ENCODE results near the gene SHC1.

SHC1 gene

DNA sequence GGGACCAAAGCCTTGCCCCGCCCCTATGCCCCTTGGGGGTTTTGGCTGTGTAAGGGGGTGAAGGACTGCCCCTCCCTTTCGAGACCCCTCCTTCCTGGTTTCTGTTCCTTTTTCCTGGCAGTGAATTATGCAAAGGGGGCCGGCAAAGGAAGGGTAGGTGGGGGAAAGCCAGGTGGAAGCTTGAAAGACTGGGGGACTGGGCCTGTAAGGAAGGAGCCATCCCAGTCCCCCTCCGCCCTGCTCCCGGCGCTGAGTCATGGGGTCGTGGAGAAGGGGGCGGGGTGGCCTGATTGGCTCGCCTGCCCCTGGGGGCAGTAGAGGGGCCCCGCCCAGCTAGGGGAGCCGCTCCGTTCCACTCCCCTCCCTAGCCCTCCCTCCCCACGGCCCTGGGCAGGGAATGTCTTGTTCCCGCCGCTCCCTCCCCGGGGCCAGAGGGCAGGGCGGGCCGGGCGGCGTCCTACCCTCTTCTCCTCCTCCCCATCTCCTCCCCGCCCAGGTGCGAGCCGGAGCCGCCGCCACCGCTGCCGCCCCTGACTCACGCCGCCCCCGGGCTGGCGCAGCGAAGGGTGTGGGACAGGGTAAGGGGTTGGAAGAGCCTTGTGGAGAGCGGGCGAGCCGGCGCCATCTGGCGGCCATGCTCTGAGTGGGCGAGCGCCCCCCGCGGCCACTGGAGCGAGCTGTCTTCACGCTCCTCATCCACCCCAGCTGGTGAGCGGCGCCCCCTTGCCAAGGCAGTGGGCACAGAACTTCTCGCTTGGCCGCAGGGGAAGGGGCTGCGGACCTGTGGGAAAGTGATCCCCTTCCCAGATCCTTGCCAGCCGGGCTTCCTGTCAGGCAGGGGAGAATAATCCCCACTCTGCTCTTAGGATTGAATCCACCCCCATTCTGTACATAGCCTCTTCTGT lies 46.7 kb upstream of the SHC1 start:
- H3K36me3 ChIP-seq (ENCODE audit: control insufficient read depth in 2 of 2, insufficient read depth in 1 of 2, low read length in 2 of 2): peaks cover 0 to 35% of the 10 kb centered on the region in 2 experiments; a peak in 1 of 3 replicates
- peaks cover 7% of the 10 kb centered on the region for H3K4me1 ChIP-seq (ENCODE audit: control insufficient read depth, insufficient read depth, low read length)
- H3K27ac ChIP-seq (ENCODE audit: extremely low read depth, low read depth, low read length): peak overlapping the region; percentile 48
- CTCF ChIA-PET: interaction anchor here (0.6 to 3.3 kb wide), 41 partner anchors 8 to 331 kb away, joined by 3 to 38 read pairs (median 5); partner anchors contain the start of genes ADAM15, DCST1, DCST2 and EFNA3
- POLR2A ChIA-PET: interaction anchor here (0.7 to 2.2 kb wide), 13 partner anchors 11 to 67 kb away, joined by 3 to 12 read pairs (median 6); partner anchors contain the start of genes ADAM15, FLAD1, LENEP and PBXIP1
- H3K4me3 ChIP-seq (ENCODE audit: low read depth, low read length): peak overlapping the region; percentile 31
- no peaks in the 10 kb centered on the region for H3K9me3 ChIP-seq (ENCODE audit: control insufficient read depth, insufficient read depth, low read depth, low read length)
- TF ChIP-seq, protein P1, sequence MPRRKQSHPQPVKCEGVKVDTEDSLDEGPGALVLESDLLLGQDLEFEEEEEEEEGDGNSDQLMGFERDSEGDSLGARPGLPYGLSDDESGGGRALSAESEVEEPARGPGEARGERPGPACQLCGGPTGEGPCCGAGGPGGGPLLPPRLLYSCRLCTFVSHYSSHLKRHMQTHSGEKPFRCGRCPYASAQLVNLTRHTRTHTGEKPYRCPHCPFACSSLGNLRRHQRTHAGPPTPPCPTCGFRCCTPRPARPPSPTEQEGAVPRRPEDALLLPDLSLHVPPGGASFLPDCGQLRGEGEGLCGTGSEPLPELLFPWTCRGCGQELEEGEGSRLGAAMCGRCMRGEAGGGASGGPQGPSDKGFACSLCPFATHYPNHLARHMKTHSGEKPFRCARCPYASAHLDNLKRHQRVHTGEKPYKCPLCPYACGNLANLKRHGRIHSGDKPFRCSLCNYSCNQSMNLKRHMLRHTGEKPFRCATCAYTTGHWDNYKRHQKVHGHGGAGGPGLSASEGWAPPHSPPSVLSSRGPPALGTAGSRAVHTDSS (tag by site-specific recombination; IDR thresholded peaks at IDR 0.05): no peak
- no peak for TF ChIP-seq ZFP3 (tag by site-specific recombination; IDR thresholded peaks at IDR 0.05; ENCODE audit: low read depth)
- TF ChIP-seq ZBTB7A (tag by site-specific recombination; IDR thresholded peaks at IDR 0.05; ENCODE audit: low read depth): peak; percentile 95
- no peak for TF ChIP-seq ZNF830 (tag by site-specific recombination; IDR thresholded peaks at IDR 0.05; ENCODE audit: low read depth)
- TF ChIP-seq ZSCAN30 (tag by site-specific recombination; IDR thresholded peaks at IDR 0.05): peak; percentile 85
- TF ChIP-seq ZBTB48 (tag by site-specific recombination; IDR thresholded peaks at IDR 0.05): peak; percentile 100
- no peak for TF ChIP-seq GFI1B (tag by site-specific recombination; IDR thresholded peaks at IDR 0.05)
- TF ChIP-seq KLF10 (tag by site-specific recombination; IDR thresholded peaks at IDR 0.05): peak; percentile 75
- no peak for TF ChIP-seq ZNF132 (tag by site-specific recombination; IDR thresholded peaks at IDR 0.05; ENCODE audit: borderline replicate concordance)
- TF ChIP-seq ZBTB21 (tag by site-specific recombination; IDR thresholded peaks at IDR 0.05): peak; percentile 32
- TF ChIP-seq ZNF629 (tag by site-specific recombination; IDR thresholded peaks at IDR 0.05): peak; percentile 85
- TF ChIP-seq ZNF501 (tag by site-specific recombination; IDR thresholded peaks at IDR 0.05): peak; percentile 97
- no peak for TF ChIP-seq TCF7L2 (IDR thresholded peaks at IDR 0.05; ENCODE audit: borderline replicate concordance, low read depth, low read length)
- TF ChIP-seq HOXD13 (CRISPR knock-in tag; IDR thresholded peaks at IDR 0.05; ENCODE audit: borderline replicate concordance): no peak
- TF ChIP-seq, protein P2, sequence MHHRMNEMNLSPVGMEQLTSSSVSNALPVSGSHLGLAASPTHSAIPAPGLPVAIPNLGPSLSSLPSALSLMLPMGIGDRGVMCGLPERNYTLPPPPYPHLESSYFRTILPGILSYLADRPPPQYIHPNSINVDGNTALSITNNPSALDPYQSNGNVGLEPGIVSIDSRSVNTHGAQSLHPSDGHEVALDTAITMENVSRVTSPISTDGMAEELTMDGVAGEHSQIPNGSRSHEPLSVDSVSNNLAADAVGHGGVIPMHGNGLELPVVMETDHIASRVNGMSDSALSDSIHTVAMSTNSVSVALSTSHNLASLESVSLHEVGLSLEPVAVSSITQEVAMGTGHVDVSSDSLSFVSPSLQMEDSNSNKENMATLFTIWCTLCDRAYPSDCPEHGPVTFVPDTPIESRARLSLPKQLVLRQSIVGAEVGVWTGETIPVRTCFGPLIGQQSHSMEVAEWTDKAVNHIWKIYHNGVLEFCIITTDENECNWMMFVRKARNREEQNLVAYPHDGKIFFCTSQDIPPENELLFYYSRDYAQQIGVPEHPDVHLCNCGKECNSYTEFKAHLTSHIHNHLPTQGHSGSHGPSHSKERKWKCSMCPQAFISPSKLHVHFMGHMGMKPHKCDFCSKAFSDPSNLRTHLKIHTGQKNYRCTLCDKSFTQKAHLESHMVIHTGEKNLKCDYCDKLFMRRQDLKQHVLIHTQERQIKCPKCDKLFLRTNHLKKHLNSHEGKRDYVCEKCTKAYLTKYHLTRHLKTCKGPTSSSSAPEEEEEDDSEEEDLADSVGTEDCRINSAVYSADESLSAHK (tag by site-specific recombination; IDR thresholded peaks at IDR 0.05): no peak
- no peak for TF ChIP-seq ZNF354C (tag by site-specific recombination; IDR thresholded peaks at IDR 0.05; ENCODE audit: borderline replicate concordance, low read depth)
- no peak for TF ChIP-seq ZNF221 (tag by site-specific recombination; IDR thresholded peaks at IDR 0.05; ENCODE audit: borderline replicate concordance)
- TF ChIP-seq, protein P3, sequence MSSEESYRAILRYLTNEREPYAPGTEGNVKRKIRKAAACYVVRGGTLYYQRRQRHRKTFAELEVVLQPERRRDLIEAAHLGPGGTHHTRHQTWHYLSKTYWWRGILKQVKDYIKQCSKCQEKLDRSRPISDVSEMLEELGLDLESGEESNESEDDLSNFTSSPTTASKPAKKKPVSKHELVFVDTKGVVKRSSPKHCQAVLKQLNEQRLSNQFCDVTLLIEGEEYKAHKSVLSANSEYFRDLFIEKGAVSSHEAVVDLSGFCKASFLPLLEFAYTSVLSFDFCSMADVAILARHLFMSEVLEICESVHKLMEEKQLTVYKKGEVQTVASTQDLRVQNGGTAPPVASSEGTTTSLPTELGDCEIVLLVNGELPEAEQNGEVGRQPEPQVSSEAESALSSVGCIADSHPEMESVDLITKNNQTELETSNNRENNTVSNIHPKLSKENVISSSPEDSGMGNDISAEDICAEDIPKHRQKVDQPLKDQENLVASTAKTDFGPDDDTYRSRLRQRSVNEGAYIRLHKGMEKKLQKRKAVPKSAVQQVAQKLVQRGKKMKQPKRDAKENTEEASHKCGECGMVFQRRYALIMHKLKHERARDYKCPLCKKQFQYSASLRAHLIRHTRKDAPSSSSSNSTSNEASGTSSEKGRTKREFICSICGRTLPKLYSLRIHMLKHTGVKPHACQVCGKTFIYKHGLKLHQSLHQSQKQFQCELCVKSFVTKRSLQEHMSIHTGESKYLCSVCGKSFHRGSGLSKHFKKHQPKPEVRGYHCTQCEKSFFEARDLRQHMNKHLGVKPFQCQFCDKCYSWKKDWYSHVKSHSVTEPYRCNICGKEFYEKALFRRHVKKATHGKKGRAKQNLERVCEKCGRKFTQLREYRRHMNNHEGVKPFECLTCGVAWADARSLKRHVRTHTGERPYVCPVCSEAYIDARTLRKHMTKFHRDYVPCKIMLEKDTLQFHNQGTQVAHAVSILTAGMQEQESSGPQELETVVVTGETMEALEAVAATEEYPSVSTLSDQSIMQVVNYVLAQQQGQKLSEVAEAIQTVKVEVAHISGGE (tag by site-specific recombination; conservative IDR thresholded peaks at IDR 0.05; ENCODE audit: low read depth): peak; percentile 47
- TF ChIP-seq WT1 (tag by site-specific recombination; IDR thresholded peaks at IDR 0.05): peak; percentile 97
- TF ChIP-seq, protein P4, sequence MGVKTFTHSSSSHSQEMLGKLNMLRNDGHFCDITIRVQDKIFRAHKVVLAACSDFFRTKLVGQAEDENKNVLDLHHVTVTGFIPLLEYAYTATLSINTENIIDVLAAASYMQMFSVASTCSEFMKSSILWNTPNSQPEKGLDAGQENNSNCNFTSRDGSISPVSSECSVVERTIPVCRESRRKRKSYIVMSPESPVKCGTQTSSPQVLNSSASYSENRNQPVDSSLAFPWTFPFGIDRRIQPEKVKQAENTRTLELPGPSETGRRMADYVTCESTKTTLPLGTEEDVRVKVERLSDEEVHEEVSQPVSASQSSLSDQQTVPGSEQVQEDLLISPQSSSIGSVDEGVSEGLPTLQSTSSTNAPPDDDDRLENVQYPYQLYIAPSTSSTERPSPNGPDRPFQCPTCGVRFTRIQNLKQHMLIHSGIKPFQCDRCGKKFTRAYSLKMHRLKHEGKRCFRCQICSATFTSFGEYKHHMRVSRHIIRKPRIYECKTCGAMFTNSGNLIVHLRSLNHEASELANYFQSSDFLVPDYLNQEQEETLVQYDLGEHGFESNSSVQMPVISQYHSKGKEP (tag by site-specific recombination; IDR thresholded peaks at IDR 0.05): no peak
- TF ChIP-seq ZNF311 (tag by site-specific recombination; IDR thresholded peaks at IDR 0.05; ENCODE audit: borderline replicate concordance): no peak
- peak; percentile 100 for TF ChIP-seq KLF1 (tag by site-specific recombination; IDR thresholded peaks at IDR 0.05)
- no peak for TF ChIP-seq ZNF473 (tag by site-specific recombination; IDR thresholded peaks at IDR 0.05)
- TF ChIP-seq, protein P5, sequence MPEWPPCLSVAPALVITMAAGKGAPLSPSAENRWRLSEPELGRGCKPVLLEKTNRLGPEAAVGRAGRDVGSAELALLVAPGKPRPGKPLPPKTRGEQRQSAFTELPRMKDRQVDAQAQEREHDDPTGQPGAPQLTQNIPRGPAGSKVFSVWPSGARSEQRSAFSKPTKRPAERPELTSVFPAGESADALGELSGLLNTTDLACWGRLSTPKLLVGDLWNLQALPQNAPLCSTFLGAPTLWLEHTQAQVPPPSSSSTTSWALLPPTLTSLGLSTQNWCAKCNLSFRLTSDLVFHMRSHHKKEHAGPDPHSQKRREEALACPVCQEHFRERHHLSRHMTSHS (tag by site-specific recombination; IDR thresholded peaks at IDR 0.05): no peak
- TF ChIP-seq, protein P6, sequence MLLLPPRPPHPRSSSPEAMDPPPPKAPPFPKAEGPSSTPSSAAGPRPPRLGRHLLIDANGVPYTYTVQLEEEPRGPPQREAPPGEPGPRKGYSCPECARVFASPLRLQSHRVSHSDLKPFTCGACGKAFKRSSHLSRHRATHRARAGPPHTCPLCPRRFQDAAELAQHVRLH (tag by site-specific recombination; IDR thresholded peaks at IDR 0.05): peak; percentile 95
- TF ChIP-seq ZNF596 (tag by site-specific recombination; IDR thresholded peaks at IDR 0.05): no peak
- peak; percentile 97 for TF ChIP-seq ZNF366 (tag by site-specific recombination; conservative IDR thresholded peaks at IDR 0.05)

All from HEK293 (cell line).